GM18502 (cell line): ENCODE measurements around the gene FAM118A.
"Not testable (repeated sequence)": the region's sequence is repeated elsewhere in the genome, so short reads cannot be mapped to it uniquely, and the experiment has no call there.

ENCODE experiments used
- ATAC-seq: cut with Tn5 transposase; IDR thresholded peaks from one replicate; pipeline ENCODE4 v1.9.1; 2021; ENCODE audit warnings: mild to moderate bottlenecking; ENCODE audit not compliant: unreplicated experiment, poor library complexity

The FAM118A gene

GRCh38 chr22:45309422-45310227 lies at the start of gene FAM118A:
Gene FAM118A, plus strand, starts transcription at chr22:45309934. Its CDS starts 12,446 bp downstream, at chr22:45322380.
- ATAC-seq, result peak; percentile 83

DNA sequence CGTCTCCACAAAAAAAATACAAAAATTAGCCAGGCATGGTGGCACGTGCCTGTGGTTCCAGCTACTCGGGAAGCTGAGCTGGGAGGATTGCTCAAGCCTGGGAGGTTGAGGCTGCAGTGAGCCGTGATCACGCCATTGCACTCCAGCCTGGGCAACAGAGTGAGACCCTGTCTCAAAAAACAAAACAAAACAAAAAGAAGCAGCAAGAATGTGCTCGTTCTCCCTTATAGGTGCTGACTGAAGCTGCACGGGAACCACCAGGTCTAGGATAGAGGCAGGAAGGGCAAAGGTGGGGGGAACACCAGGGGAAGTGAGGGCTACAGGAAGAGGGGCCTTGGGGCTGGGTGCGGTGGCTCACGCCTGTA lies 49.4 kb upstream of the FAM118A start:
- not testable (repeated sequence) for ATAC-seq

GRCh38 chr22:45261407-45262088 lies 48.2 kb upstream of the FAM118A start:
- no peak for ATAC-seq

- no peak for ATAC-seq
Observed at GRCh38 chr22:45262195-45262930, 47.4 kb upstream of the FAM118A start.

GRCh38 chr22:45262931-45263462 lies 46.7 kb upstream of the FAM118A start:
- peak; percentile 48 for ATAC-seq

- ATAC-seq, result peak; percentile 77
Observed at GRCh38 chr22:45263463-45264269, 46.1 kb upstream of the FAM118A start.

GRCh38 chr22:45265535-45265934 lies 44.2 kb upstream of the FAM118A start:
- no peak for ATAC-seq

- no peak for ATAC-seq
Observed at GRCh38 chr22:45268167-45268957, 41.4 kb upstream of the FAM118A start.

DNA sequence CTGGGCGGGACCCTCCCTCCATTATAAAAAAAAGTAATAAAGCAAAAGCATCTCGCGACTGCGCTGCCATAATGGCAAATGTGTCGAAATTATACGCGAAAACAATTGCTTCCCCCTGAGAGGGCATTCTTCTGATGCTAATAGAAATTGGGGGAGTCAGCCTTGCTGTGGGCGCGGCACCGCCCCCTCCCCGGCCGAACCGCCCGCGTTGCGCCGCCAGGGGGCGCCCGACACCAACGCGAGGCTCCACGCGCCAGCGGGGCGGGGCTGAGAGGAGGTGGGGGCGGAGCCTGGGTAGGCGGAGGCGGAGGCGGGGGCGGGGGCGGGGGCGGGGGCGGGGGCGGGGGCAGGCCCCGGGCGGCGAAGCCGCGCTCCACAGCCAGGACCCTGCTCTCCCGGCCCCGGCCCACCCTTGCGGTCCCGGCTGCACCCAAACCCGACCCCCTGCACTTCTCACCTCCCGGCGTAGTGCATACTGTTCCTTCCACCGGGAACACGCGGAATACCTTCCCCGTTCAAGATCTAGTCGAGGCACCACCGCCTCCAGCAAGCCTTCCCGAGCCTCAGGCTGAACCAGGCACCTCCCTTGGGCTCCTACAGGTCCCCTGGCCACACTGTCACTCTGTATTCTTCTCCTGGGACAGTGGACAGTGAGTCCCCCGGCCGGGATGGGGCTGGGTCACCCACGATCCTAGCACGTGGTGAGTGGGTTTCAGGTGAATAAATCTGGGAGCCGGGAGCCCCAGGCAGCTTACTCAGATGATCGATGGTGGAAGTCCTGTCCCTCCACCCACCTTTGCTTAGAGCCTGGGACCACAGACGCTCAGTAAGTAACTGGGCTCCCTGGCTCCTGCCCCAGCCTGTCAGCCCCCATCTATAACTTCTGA lies 40.5 kb upstream of the FAM118A start:
- peak; percentile 82 for ATAC-seq

DNA sequence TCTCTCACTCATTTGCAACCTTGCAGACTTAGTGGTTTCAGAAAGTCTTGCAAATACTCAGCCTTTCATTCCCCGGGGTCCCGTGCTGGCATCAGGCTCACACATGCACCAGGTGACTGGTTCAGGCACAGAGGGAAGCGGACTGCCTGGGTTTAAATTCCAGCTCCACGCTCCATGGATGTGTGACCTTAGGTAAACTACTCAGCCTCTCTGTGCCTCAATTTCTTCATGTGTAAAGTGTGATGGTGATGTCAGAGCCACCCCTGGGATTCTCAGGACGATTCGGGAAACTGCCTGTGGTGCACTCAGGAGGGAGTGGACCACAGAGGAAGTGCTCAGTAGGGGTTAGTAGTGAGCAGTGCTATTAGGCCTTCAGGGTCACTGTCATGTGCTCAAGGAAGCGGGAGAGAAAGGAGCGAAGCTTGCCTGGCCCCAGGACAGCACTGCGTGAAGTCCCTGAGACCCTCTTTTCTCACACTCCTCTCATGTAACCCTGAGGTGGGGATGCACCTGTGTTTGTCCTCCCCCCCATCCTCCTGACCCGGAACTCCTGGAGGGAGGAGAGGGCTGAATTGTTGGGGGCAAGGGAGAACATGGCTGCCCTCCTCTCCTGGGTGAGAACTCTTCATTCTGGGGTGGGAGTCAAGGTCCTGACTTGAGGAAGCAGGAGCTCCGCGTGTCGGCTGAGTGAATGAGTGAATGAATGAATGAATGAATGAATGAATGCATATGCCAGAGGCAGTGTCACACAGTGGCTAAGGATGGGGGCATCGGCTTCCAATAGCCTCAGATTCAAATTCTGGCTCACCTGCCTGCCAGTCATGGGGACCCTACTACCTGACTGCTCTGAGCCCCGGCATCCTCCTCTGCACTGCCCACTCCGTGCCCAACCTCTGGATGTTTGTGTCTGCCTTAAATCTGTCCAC lies 39.4 kb upstream of the FAM118A start:
- no peak for ATAC-seq

- no peak for ATAC-seq
Observed at GRCh38 chr22:45271667-45272201, 38.0 kb upstream of the FAM118A start.

- no peak for ATAC-seq
Observed at GRCh38 chr22:45272498-45272897, 37.2 kb upstream of the FAM118A start.

GRCh38 chr22:45273452-45274075 lies 36.2 kb upstream of the FAM118A start:
- ATAC-seq, result no peak

DNA sequence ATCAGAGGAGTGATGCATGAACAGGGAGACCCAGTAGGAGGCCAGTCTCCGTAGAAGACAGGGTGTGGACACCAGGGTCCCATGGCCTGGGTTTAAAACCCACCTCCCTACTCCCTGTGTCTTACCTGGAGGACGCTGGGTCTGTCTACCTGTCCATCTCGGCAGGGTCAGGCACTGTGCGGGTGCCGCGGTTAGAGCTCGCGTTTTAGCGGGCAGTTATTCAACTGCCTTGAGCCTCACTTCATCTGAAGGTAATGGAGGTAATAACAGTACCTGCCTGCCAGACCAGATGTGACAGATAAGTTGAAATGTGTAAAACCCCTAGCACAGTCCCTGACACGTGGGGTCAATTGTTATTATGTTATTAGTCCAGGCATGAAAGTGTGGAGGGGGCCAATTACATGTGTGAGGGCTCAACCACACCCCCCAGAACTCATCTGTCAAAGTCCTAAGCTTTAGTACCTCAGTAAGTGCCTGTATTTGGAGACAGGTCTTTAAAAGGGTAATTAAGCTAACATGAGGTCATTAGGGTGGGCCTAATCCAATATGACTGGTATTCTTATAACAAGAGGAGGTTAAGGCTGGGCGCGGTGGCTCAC lies 33.1 kb upstream of the FAM118A start:
- ATAC-seq, result no peak

GRCh38 chr22:45277720-45278119 lies 32.0 kb upstream of the FAM118A start:
- not testable (repeated sequence) for ATAC-seq

DNA sequence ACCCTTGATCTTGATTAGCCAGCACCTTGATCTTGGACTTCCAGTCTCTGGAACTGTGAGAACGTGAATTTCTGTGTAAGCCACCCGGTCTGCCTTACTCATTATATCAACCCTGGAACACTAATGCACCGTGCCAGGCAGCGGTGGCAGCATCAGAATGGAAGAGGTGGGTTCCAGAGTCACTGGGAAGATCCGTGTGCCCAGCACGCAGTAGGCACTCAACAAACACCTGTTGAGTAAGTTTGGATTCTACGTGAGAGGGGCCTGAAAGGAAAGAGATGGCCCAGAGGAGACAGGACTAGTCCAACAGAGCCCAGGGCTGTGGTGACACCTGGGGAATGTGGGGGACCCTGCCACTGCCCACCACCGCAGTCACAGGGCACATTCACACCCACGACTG lies 31.6 kb upstream of the FAM118A start:
- ATAC-seq, result no peak
